H9 (cell line): Measurements from ENCODE around the gene CREG1. TPM values are rescaled to one million over a fixed set of nuclear protein-coding genes. Genes with fewer than 3 reads are reported as not detected.

Experiments used
- DNase-seq: peaks from one replicate; pipeline ENCODE4 v3.0.0-alpha.2; 2017
- H2AFZ ChIP-seq: one replicate; pipeline ENCODE4 v1.6.1; 2013; ENCODE audit warnings: mild to moderate bottlenecking, low read length, control low read depth, moderate library complexity
- H2AK5ac ChIP-seq: 2 replicates; pipeline ENCODE4 v1.6.1; 2013; ENCODE audit warnings: low read length, control low read depth, mixed read lengths; ENCODE audit not compliant: insufficient read length
- H2BK120ac ChIP-seq: one replicate; pipeline ENCODE4 v1.6.1; 2013; ENCODE audit warnings: low read depth, mild to moderate bottlenecking, low read length, control low read depth, inconsistent platforms; ENCODE audit not compliant: poor library complexity, severe bottlenecking
- H2BK12ac ChIP-seq: 2 replicates; pipeline ENCODE4 v1.6.1; 2013; ENCODE audit warnings: low read length, control low read depth, mixed read lengths, low read depth; ENCODE audit not compliant: insufficient read length
- H2BK15ac ChIP-seq: 2 replicates; pipeline ENCODE4 v1.6.1; 2013; ENCODE audit warnings: low read depth, low read length, control low read depth
- H2BK20ac ChIP-seq: one replicate; pipeline ENCODE4 v1.6.1; 2013; ENCODE audit warnings: low read depth, mild to moderate bottlenecking, low read length, control low read depth, inconsistent platforms; ENCODE audit not compliant: poor library complexity, severe bottlenecking
- H2BK5ac ChIP-seq: 2 replicates; pipeline ENCODE4 v1.6.1; 2013; ENCODE audit warnings: low read length, control low read depth, mixed read lengths; ENCODE audit not compliant: insufficient read length
- H3K14ac ChIP-seq: 2 replicates; pipeline ENCODE4 v1.6.1; 2013; ENCODE audit warnings: low read length, control low read depth; ENCODE audit not compliant: insufficient read depth
- H3K18ac ChIP-seq: 2 replicates; pipeline ENCODE4 v1.6.1; 2013; ENCODE audit warnings: low read depth, mild to moderate bottlenecking, mixed read lengths, low read length, control low read depth; ENCODE audit not compliant: insufficient read length
- H3K23ac ChIP-seq: 2 replicates; pipeline ENCODE4 v1.6.1; 2013; ENCODE audit warnings: low read length, control low read depth, mixed read lengths, low read depth; ENCODE audit not compliant: insufficient read length
- H3K23me2 ChIP-seq: 2 replicates; pipeline ENCODE4 v1.6.1; 2013; ENCODE audit warnings: low read depth, mild to moderate bottlenecking, mixed read lengths, low read length, control low read depth; ENCODE audit not compliant: insufficient read length, poor library complexity, severe bottlenecking
- H3K27ac ChIP-seq: 2 replicates; pipeline ENCODE4 v1.5.1; 2013; ENCODE audit warnings: low read length, control low read depth, mixed read lengths, low read depth; ENCODE audit not compliant: insufficient read length
- H3K27me3 ChIP-seq: 2 replicates; pipeline ENCODE4 v1.6.1; 2013; ENCODE audit warnings: low read length, control low read depth, inconsistent platforms; ENCODE audit not compliant: insufficient read depth
- H3K4ac ChIP-seq: 2 replicates; pipeline ENCODE4 v1.6.1; 2013; ENCODE audit warnings: low read depth, mild to moderate bottlenecking, control low read depth, inconsistent platforms, low read length, moderate library complexity
- H3K4me1 ChIP-seq: 2 replicates; pipeline ENCODE4 v1.6.1; 2013; ENCODE audit warnings: low read length, control low read depth, inconsistent platforms; ENCODE audit not compliant: insufficient read depth
- H3K4me2 ChIP-seq: 2 replicates; pipeline ENCODE4 v1.6.1; 2013; ENCODE audit warnings: low read length, control low read depth, mixed read lengths; ENCODE audit not compliant: insufficient read length, insufficient read depth
- H3K56ac ChIP-seq: 2 replicates; pipeline ENCODE4 v1.6.1; 2013; ENCODE audit warnings: low read depth, mild to moderate bottlenecking, mixed read lengths, low read length, control low read depth; ENCODE audit not compliant: insufficient read length
- H3K79me1 ChIP-seq: 2 replicates; pipeline ENCODE4 v1.6.1; 2013; ENCODE audit warnings: low read depth, mild to moderate bottlenecking, moderate library complexity, low read length, control low read depth, inconsistent platforms; ENCODE audit not compliant: insufficient read depth, poor library complexity, severe bottlenecking
- H3K79me2 ChIP-seq: 2 replicates; pipeline ENCODE4 v1.6.1; 2013; ENCODE audit warnings: low read length, control low read depth, inconsistent platforms; ENCODE audit not compliant: insufficient read depth
- H3K9ac ChIP-seq: 2 replicates; pipeline ENCODE4 v1.6.1; 2013; ENCODE audit warnings: low read length, control low read depth, mixed read lengths; ENCODE audit not compliant: insufficient read length; ENCODE audit errors: extremely low read depth
- H3K9me3 ChIP-seq: one replicate; pipeline ENCODE4 v1.6.1; 2013; ENCODE audit warnings: low read depth, low read length, inconsistent platforms; ENCODE audit not compliant: control insufficient read depth
- H3T11ph ChIP-seq: one replicate; pipeline ENCODE4 v1.6.1; 2013; ENCODE audit warnings: mild to moderate bottlenecking, low read length, control low read depth, inconsistent platforms
- H4K20me1 ChIP-seq: one replicate; pipeline ENCODE4 v1.6.1; 2013; ENCODE audit not compliant: control insufficient read depth, insufficient read length, insufficient read depth
- H4K5ac ChIP-seq: 2 replicates; pipeline ENCODE4 v1.6.1; 2013; ENCODE audit warnings: low read depth, mild to moderate bottlenecking, mixed read lengths, low read length, control low read depth; ENCODE audit not compliant: insufficient read length
- H4K8ac ChIP-seq: replicated peaks from 2 replicates; pipeline ENCODE4 v1.6.1; 2013; ENCODE audit warnings: low read length, control low read depth, mixed read lengths, low read depth; ENCODE audit not compliant: insufficient read length
- H4K91ac ChIP-seq: 2 replicates; pipeline ENCODE4 v1.6.1; 2013; ENCODE audit warnings: low read depth, mild to moderate bottlenecking, moderate library complexity, mixed read lengths, low read length, control low read depth; ENCODE audit not compliant: insufficient read length
- H3K27ac Mint-ChIP-seq, 3 experiments: 2 replicates in 2 of 3; 3 replicates in 1 of 3; pipeline ENCODE4 v1.8.0; 2020 to 2021; ENCODE audit warnings: mixed read lengths in 3 of 3, mild to moderate bottlenecking in 1 of 3, moderate library complexity in 1 of 3
- H3K27me3 Mint-ChIP-seq: 2 replicates; pipeline ENCODE4 v1.8.0; 2021; ENCODE audit warnings: low read depth, mild to moderate bottlenecking, moderate library complexity, mixed read lengths
- H3K36me3 Mint-ChIP-seq, 3 experiments: 2 replicates in 2 of 3; 3 replicates in 1 of 3; pipeline ENCODE4 v1.8.0; 2020 to 2021; ENCODE audit warnings: low read depth in 3 of 3, mixed read lengths in 3 of 3; ENCODE audit not compliant: insufficient read depth in 1 of 3
- H3K4me1 Mint-ChIP-seq, 2 experiments: 2 replicates each; pipeline ENCODE4 v1.8.0; 2020; ENCODE audit warnings: mixed read lengths in 2 of 2
- H3K4me3 Mint-ChIP-seq, 2 experiments: 2 replicates in 1 of 2; 3 replicates in 1 of 2; pipeline ENCODE4 v1.8.0; 2020 to 2021; ENCODE audit warnings: mild to moderate bottlenecking in 2 of 2, mixed read lengths in 2 of 2, moderate library complexity in 1 of 2
- H3K9me3 Mint-ChIP-seq, 2 experiments: 2 replicates in 1 of 2; 3 replicates in 1 of 2; pipeline ENCODE4 v1.8.0; 2020; ENCODE audit warnings: mild to moderate bottlenecking in 2 of 2, mixed read lengths in 2 of 2, moderate library complexity in 1 of 2
- WGBS: extraction: QIAGEN DNeasy Blood & Tissue Kit; methylation state at CpG from one replicate; pipeline ENCODE4 v1.1.7; 2013; ENCODE audit warnings: missing lambda C conversion rate, low lambda C conversion rate, mixed read lengths; ENCODE audit not compliant: insufficient read length; ENCODE audit errors: extremely low coverage; 5-methylcytosine and 5-hydroxymethylcytosine counted together
- total RNA-seq: library from RNA; stranded (reverse); gene quantifications from 2 replicates; pipeline ENCODE4 v1.2.1, GENCODE V29; 2021
- TF ChIP-seq, protein P1 (sequence below): fragments of 200-600 bp; sonication (generic); conservative IDR thresholded peaks from 3 replicates; pipeline ENCODE4 v1.8.0; 2021; ENCODE audit warnings: antibody characterized with exemption, mild to moderate bottlenecking

CREG1 gene
- total RNA-seq, 1 experiment from 2014 or later: 19.8 TPM

DNA sequence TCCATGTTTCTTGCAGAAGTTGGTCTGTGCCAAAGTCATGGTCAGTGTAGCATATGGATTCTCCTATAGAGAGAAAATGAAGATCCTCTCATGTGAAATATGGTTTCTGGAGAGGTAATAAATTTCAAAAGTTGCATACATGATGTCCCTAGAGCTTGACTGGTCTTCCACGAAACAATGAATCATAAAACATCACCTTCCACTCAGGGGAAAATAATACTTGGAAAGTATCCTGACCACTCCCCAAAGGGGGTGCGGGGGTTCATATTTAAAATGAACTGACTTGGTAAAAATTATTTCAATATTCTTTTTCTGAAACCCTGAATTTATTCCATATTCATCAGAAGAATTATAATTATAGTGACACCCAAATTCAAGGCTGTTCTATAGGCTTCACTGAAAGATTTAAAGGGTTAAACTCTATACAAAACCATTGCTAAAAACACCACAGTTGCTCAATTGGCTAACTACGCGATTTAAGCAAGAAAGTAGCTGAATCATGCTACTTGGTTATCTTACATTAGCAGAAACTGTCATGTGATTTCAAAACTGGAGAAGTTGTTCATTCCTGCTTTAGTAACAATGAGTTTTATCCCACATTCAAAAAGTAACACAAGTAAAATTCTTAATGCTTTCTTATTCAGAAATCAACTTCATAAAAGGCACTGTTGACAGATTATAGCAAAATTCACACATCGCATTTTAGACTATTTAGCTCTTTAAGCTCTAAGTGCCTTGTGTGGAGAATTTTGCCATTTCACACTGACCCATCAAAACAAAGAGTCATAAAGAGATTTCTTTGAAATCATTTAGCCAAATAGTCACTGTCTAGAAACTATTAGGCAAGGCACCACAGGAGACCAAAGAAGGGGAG, 5.3 kb downstream of the CREG1 start:
- Mint-ChIP-seq H3K27ac (no peak overlapping the region), H3K27me3 (peaks cover 9% of the 10 kb centered on the region), H3K4me1 (peaks cover 3 to 14% of the 10 kb centered on the region in 2 experiments; a peak in 3 of 4 replicates), H3K36me3 (peaks cover 7 to 15% (median 12%) of the 10 kb centered on the region in 3 experiments; a peak in 6 of 7 replicates), H3K9me3 (no peaks in the 10 kb centered on the region), H3K4me3 (no peak overlapping the region)
- no peaks in the 10 kb centered on the region for H4K20me1 ChIP-seq
- no peak overlapping the region for H2BK12ac ChIP-seq
- H3T11ph ChIP-seq: no peak overlapping the region
- no peaks in the 10 kb centered on the region for H3K79me1 ChIP-seq
- no peaks in the 10 kb centered on the region for H3K27me3 ChIP-seq
- no peak overlapping the region for H2BK120ac ChIP-seq
- no peak overlapping the region for H4K91ac ChIP-seq
- no peak for DNase-seq
- H3K18ac ChIP-seq: no peak overlapping the region
- H4K5ac ChIP-seq: no peak overlapping the region
- no peak overlapping the region for H2AFZ ChIP-seq
- no peak overlapping the region for H3K56ac ChIP-seq
- WGBS: no CpG with 5 or more reads among the region's 5 CpGs
- no peaks in the 10 kb centered on the region for H3K79me2 ChIP-seq
- no peak overlapping the region for H3K9ac ChIP-seq
- H3K27ac ChIP-seq: no peak overlapping the region
- H3K23ac ChIP-seq: no peak overlapping the region
- H2BK20ac ChIP-seq: no peak overlapping the region
- H2BK15ac ChIP-seq: no peak overlapping the region
- H3K4me1 ChIP-seq: no peaks in the 10 kb centered on the region
- TF ChIP-seq, protein P1, sequence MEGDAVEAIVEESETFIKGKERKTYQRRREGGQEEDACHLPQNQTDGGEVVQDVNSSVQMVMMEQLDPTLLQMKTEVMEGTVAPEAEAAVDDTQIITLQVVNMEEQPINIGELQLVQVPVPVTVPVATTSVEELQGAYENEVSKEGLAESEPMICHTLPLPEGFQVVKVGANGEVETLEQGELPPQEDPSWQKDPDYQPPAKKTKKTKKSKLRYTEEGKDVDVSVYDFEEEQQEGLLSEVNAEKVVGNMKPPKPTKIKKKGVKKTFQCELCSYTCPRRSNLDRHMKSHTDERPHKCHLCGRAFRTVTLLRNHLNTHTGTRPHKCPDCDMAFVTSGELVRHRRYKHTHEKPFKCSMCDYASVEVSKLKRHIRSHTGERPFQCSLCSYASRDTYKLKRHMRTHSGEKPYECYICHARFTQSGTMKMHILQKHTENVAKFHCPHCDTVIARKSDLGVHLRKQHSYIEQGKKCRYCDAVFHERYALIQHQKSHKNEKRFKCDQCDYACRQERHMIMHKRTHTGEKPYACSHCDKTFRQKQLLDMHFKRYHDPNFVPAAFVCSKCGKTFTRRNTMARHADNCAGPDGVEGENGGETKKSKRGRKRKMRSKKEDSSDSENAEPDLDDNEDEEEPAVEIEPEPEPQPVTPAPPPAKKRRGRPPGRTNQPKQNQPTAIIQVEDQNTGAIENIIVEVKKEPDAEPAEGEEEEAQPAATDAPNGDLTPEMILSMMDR: no peak
- H3K4ac ChIP-seq: no peak overlapping the region
- peaks cover 3% of the 10 kb centered on the region for H3K23me2 ChIP-seq
- no peaks in the 10 kb centered on the region for H3K9me3 ChIP-seq
- H2BK5ac ChIP-seq: no peak overlapping the region
- no peak overlapping the region for H4K8ac ChIP-seq
- no peak overlapping the region for H2AK5ac ChIP-seq
- no peak overlapping the region for H3K14ac ChIP-seq
- H3K4me2 ChIP-seq: no peak overlapping the region
